ENCODE results near the gene SLC35G1. TPM values are rescaled to one million over a fixed set of nuclear protein-coding genes. Genes with fewer than 3 reads are reported as not detected.
A peak's percentile ranks its signal among the peaks of the same experiment; 100 is the strongest.

SLC35G1 gene
- 5.4 and 5.8 TPM in 2 replicates for total RNA-seq (2014; rRNA removed; shearing (Covaris generic))

- H3K36me3 ChIP-seq (replicated peaks; ENCODE audit: control insufficient read depth, insufficient read depth, low read length): no peaks in the 10 kb centered on the region
- H3K27me3 ChIP-seq (ENCODE audit: control insufficient read depth, insufficient read depth, low read length): peaks cover 20% of the 10 kb centered on the region
- DNase-seq: peak; percentile 94
- peak within 1 kb of the TSS; percentile 79 for H3K4me3 ChIP-seq (ENCODE audit: insufficient read depth, low read depth, low read length)
Measured at GRCh38 chr10:93893646-93894515, at the start of gene SLC35G1. Gene SLC35G1 (plus strand): TSS chr10:93893978. CDS start chr10:93894034, 56 bp downstream.

GRCh38 chr10:93844979-93845626 is 48.7 kb upstream of the SLC35G1 start:
- DNase-seq: no peak
- Histone ChIP-seq H3K27me3 (ENCODE audit: control insufficient read depth, insufficient read depth, low read length) (peaks cover 64% of the 10 kb centered on the region), H3K4me3 (ENCODE audit: insufficient read depth, low read depth, low read length) (no peak overlapping the region), H3K36me3 (replicated peaks; ENCODE audit: control insufficient read depth, insufficient read depth, low read length) (no peaks in the 10 kb centered on the region)

- peak; percentile 22 for DNase-seq
- Histone ChIP-seq H3K36me3 (replicated peaks; ENCODE audit: control insufficient read depth, insufficient read depth, low read length) (no peaks in the 10 kb centered on the region), H3K4me3 (ENCODE audit: insufficient read depth, low read depth, low read length) (no peak overlapping the region), H3K27me3 (ENCODE audit: control insufficient read depth, insufficient read depth, low read length) (peaks cover 44% of the 10 kb centered on the region)
Measured at GRCh38 chr10:93849593-93849992, 44.2 kb upstream of the SLC35G1 start.

- Histone ChIP-seq H3K27me3 (ENCODE audit: control insufficient read depth, insufficient read depth, low read length) (peaks cover 39% of the 10 kb centered on the region), H3K4me3 (ENCODE audit: insufficient read depth, low read depth, low read length) (no peak overlapping the region), H3K36me3 (replicated peaks; ENCODE audit: control insufficient read depth, insufficient read depth, low read length) (no peaks in the 10 kb centered on the region)
- DNase-seq: no peak
Measured at GRCh38 chr10:93850031-93851015, 43.5 kb upstream of the SLC35G1 start.

- Histone ChIP-seq H3K36me3 (replicated peaks; ENCODE audit: control insufficient read depth, insufficient read depth, low read length) (no peaks in the 10 kb centered on the region), H3K27me3 (ENCODE audit: control insufficient read depth, insufficient read depth, low read length) (peaks cover 33% of the 10 kb centered on the region), H3K4me3 (ENCODE audit: insufficient read depth, low read depth, low read length) (no peak overlapping the region)
- DNase-seq: no peak
Measured at GRCh38 chr10:93851169-93851568, 42.6 kb upstream of the SLC35G1 start.

- no peak for DNase-seq
- no peak overlapping the region for H3K4me3 ChIP-seq (ENCODE audit: insufficient read depth, low read depth, low read length)
- H3K27me3 ChIP-seq (ENCODE audit: control insufficient read depth, insufficient read depth, low read length): peaks cover 29% of the 10 kb centered on the region
- no peaks in the 10 kb centered on the region for H3K36me3 ChIP-seq (replicated peaks; ENCODE audit: control insufficient read depth, insufficient read depth, low read length)
Measured at GRCh38 chr10:93852476-93853095, 41.2 kb upstream of the SLC35G1 start.

GRCh38 chr10:93854975-93855374 is 38.8 kb upstream of the SLC35G1 start:
- Histone ChIP-seq H3K27me3 (ENCODE audit: control insufficient read depth, insufficient read depth, low read length) (peaks cover 20% of the 10 kb centered on the region), H3K36me3 (replicated peaks; ENCODE audit: control insufficient read depth, insufficient read depth, low read length) (no peaks in the 10 kb centered on the region), H3K4me3 (ENCODE audit: insufficient read depth, low read depth, low read length) (no peak overlapping the region)
- DNase-seq: no peak

- Histone ChIP-seq H3K4me3 (ENCODE audit: insufficient read depth, low read depth, low read length) (no peak overlapping the region), H3K36me3 (replicated peaks; ENCODE audit: control insufficient read depth, insufficient read depth, low read length) (no peaks in the 10 kb centered on the region), H3K27me3 (ENCODE audit: control insufficient read depth, insufficient read depth, low read length) (peaks cover 5% of the 10 kb centered on the region)
- no peak for DNase-seq
Measured at GRCh38 chr10:93856349-93857145, 37.2 kb upstream of the SLC35G1 start.

- DNase-seq: no peak
- H3K4me3 ChIP-seq (ENCODE audit: insufficient read depth, low read depth, low read length): no peak overlapping the region
- peaks cover 2% of the 10 kb centered on the region; the same call in 1 of the 2 replicates for H3K27me3 ChIP-seq (ENCODE audit: control insufficient read depth, insufficient read depth, low read length)
- no peaks in the 10 kb centered on the region for H3K36me3 ChIP-seq (replicated peaks; ENCODE audit: control insufficient read depth, insufficient read depth, low read length)
Measured at GRCh38 chr10:93859049-93859655, 34.6 kb upstream of the SLC35G1 start.

GRCh38 chr10:93861825-93862224 is 32.0 kb upstream of the SLC35G1 start:
- Histone ChIP-seq H3K36me3 (replicated peaks; ENCODE audit: control insufficient read depth, insufficient read depth, low read length) (no peaks in the 10 kb centered on the region), H3K27me3 (ENCODE audit: control insufficient read depth, insufficient read depth, low read length) (peaks cover 2% of the 10 kb centered on the region; the same call in 1 of the 2 replicates), H3K4me3 (ENCODE audit: insufficient read depth, low read depth, low read length) (no peak overlapping the region)
- DNase-seq: no peak

- no peak overlapping the region for H3K4me3 ChIP-seq (ENCODE audit: insufficient read depth, low read depth, low read length)
Measured at GRCh38 chr10:93865794-93866425, 27.9 kb upstream of the SLC35G1 start.

GRCh38 chr10:93867525-93867924 is 26.3 kb upstream of the SLC35G1 start:
- Histone ChIP-seq H3K4me3 (ENCODE audit: insufficient read depth, low read depth, low read length) (no peak overlapping the region), H3K27me3 (ENCODE audit: control insufficient read depth, insufficient read depth, low read length) (no peaks in the 10 kb centered on the region), H3K36me3 (replicated peaks; ENCODE audit: control insufficient read depth, insufficient read depth, low read length) (no peaks in the 10 kb centered on the region)
- DNase-seq: no peak

More at GRCh38 chr10:93865794-93866425, 27.9 kb upstream of the SLC35G1 start:
- Histone ChIP-seq H3K36me3 (replicated peaks; ENCODE audit: control insufficient read depth, insufficient read depth, low read length) (no peaks in the 10 kb centered on the region), H3K27me3 (ENCODE audit: control insufficient read depth, insufficient read depth, low read length) (no peaks in the 10 kb centered on the region)
- DNase-seq: no peak

All from H7 (cell line).